Nephron progenitor cell (in vitro differentiated cells): ENCODE measurements around the gene AKAP7.

ENCODE experiments used
- DNase-seq: peaks from one replicate; pipeline ENCODE4 v3.0.0; 2021
- H3K27ac Mint-ChIP-seq: 2 replicates; pipeline ENCODE4 v1.8.0; 2021; ENCODE audit warnings: mild to moderate bottlenecking, moderate library complexity, mixed read lengths
- H3K27me3 Mint-ChIP-seq: 2 replicates; pipeline ENCODE4 v1.8.0; 2021; ENCODE audit warnings: mild to moderate bottlenecking, low read depth, mixed read lengths; ENCODE audit not compliant: poor library complexity
- H3K36me3 Mint-ChIP-seq: 2 replicates; pipeline ENCODE4 v1.8.0; 2021; ENCODE audit warnings: low read depth, mixed read lengths
- H3K4me1 Mint-ChIP-seq: 2 replicates; pipeline ENCODE4 v1.8.0; 2021; ENCODE audit warnings: mixed read lengths
- H3K4me3 Mint-ChIP-seq: 2 replicates; pipeline ENCODE4 v1.8.0; 2021; ENCODE audit warnings: mild to moderate bottlenecking, moderate library complexity, mixed read lengths
- H3K9me3 Mint-ChIP-seq: 2 replicates; pipeline ENCODE4 v1.8.0; 2021; ENCODE audit warnings: mild to moderate bottlenecking, moderate library complexity, mixed read lengths
- TF ChIP-seq, protein P1 (sequence below): fragments of 200-600 bp; sonication (generic); IDR thresholded peaks from 2 replicates; pipeline ENCODE4 v1.5.0; 2021; ENCODE audit warnings: antibody characterized with exemption

AKAP7 gene

DNA sequence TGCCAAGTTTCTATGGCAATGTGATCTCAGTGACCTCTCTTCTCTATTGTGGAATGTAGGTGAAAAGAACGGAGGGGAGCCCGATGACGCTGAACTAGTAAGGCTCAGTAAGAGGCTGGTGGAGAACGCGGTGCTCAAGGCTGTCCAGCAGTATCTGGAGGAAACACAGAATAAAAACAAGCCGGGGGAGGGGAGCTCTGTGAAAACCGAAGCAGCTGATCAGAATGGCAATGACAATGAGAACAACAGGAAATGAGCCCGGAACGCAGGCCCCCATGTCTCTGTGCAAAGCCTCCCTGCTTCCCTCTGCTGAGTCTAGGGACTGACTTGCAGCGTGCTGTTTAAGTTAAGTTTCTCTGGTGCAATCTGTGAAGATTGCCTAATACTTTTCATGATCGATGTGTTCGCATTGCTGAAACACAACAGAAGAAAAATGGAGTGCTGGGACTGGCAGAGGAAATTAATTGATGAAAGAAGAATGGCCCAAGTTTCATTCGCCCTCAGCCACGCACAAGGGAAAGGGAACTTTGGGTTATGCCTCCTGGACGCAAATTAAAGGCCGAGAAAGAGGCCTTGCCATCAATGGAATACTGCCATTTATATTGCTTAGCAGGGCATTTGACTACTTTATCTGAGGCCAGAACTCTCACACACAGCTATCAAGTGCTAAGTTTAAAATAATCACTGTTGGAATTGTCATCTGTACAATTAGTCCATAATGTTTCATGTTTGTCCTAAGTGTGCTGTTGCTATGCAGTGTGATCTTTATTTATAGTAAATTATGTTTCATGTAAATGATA lies 146.4 kb downstream of the AKAP7 start:
- peak overlapping the region; percentile 36 for H3K27ac Mint-ChIP-seq
- peak; percentile 18 for DNase-seq
- H3K9me3 Mint-ChIP-seq: peaks cover 5% of the 10 kb centered on the region
- H3K27me3 Mint-ChIP-seq: peaks cover 4% of the 10 kb centered on the region
- TF ChIP-seq, protein P1, sequence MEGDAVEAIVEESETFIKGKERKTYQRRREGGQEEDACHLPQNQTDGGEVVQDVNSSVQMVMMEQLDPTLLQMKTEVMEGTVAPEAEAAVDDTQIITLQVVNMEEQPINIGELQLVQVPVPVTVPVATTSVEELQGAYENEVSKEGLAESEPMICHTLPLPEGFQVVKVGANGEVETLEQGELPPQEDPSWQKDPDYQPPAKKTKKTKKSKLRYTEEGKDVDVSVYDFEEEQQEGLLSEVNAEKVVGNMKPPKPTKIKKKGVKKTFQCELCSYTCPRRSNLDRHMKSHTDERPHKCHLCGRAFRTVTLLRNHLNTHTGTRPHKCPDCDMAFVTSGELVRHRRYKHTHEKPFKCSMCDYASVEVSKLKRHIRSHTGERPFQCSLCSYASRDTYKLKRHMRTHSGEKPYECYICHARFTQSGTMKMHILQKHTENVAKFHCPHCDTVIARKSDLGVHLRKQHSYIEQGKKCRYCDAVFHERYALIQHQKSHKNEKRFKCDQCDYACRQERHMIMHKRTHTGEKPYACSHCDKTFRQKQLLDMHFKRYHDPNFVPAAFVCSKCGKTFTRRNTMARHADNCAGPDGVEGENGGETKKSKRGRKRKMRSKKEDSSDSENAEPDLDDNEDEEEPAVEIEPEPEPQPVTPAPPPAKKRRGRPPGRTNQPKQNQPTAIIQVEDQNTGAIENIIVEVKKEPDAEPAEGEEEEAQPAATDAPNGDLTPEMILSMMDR: no peak
- H3K4me3 Mint-ChIP-seq: no peak overlapping the region
- H3K36me3 Mint-ChIP-seq: peaks cover 7% of the 10 kb centered on the region
- H3K4me1 Mint-ChIP-seq: peaks cover 25% of the 10 kb centered on the region

DNA sequence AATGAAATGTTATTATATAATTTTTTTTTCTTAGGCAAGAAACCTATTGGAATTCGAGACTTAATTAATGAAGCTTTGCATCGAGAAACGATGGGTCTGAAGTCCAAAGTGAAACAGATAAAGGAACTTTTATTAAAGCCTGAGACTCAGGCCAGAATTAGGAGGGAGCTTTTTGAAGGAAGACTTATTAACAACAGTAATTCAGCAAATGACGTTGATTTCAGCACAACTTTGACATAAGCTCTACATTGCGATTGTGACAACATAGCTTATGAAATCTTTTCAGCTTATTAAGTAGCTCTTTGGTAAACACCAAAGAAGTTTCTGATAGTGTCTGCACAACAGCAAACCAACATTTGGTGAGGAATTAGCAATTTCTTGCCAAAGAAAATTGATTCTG lies 147.1 kb downstream of the AKAP7 start:
- H3K4me1 Mint-ChIP-seq: peaks cover 25% of the 10 kb centered on the region

DNA sequence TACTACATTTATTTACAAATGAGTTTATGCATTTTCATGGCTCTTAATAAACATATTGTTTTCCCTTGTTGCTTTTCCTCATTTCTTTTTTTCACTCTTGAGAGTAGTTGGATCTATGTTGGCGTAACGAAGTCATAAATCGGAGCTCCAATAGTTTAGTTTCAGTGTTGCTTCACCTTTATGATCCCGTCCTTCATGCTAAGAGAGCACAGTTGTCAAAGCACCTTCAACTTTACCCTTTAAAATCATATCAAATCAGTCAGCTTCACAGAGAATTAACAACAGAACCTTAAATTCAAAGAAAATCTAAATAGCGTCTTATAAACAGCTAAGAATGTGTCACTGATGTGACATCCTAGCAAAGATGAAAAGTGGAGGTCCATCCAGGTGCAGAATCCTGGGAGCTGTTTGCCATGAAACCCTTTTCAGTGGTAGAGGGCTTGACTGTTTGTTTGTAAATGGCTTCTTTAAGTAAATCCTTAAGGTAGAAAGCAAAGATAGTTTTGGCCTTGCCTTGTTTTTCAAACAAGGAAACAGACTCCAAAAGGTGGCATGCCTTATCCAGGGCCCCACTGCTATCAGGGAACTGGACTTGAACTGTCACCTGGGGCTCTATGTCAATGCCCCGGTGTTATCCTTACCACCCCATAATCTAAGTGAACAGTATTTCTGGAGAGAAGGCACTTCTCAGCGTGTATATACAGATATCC lies 148.4 kb downstream of the AKAP7 start:
- Mint-ChIP-seq H3K27ac (no peak overlapping the region), H3K9me3 (peaks cover 1% of the 10 kb centered on the region), H3K27me3 (no peaks in the 10 kb centered on the region), H3K4me1 (peaks cover 25% of the 10 kb centered on the region), H3K4me3 (no peak overlapping the region), H3K36me3 (peaks cover 4% of the 10 kb centered on the region)
- TF ChIP-seq, protein P1: no peak
- no peak for DNase-seq

More for the DNA sequence above, 147.1 kb downstream of the AKAP7 start:
- peaks cover 4% of the 10 kb centered on the region for H3K27me3 Mint-ChIP-seq
- H3K36me3 Mint-ChIP-seq: peaks cover 7% of the 10 kb centered on the region
- peaks cover 5% of the 10 kb centered on the region for H3K9me3 Mint-ChIP-seq
- H3K27ac Mint-ChIP-seq: no peak overlapping the region
- TF ChIP-seq, protein P1: no peak
- no peak overlapping the region for H3K4me3 Mint-ChIP-seq
- no peak for DNase-seq

DNA sequence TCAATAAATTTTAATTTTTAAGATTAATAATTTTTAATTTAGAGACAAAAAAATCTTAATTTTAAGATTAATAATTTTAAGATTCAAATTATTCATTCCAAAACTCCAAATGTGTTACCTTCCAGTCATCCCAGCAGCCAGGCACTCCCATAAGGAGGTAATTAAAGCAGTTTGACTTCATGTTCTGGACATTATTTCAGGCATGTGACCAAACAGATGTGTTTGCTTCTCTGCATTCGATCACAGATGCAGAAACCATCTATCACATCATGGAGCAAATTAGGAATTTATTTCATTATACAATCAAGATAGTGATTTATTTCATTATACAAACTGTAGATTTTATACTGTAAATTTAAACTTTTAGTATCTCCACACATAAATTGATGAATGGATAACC lies 150.3 kb downstream of the AKAP7 start:
- H3K4me1 Mint-ChIP-seq: peaks cover 21% of the 10 kb centered on the region
- no peak overlapping the region for H3K4me3 Mint-ChIP-seq
- no peaks in the 10 kb centered on the region for H3K36me3 Mint-ChIP-seq
- no peak for DNase-seq
- no peaks in the 10 kb centered on the region for H3K9me3 Mint-ChIP-seq
- TF ChIP-seq, protein P1: no peak
- no peak overlapping the region for H3K27ac Mint-ChIP-seq
- no peaks in the 10 kb centered on the region for H3K27me3 Mint-ChIP-seq

DNA sequence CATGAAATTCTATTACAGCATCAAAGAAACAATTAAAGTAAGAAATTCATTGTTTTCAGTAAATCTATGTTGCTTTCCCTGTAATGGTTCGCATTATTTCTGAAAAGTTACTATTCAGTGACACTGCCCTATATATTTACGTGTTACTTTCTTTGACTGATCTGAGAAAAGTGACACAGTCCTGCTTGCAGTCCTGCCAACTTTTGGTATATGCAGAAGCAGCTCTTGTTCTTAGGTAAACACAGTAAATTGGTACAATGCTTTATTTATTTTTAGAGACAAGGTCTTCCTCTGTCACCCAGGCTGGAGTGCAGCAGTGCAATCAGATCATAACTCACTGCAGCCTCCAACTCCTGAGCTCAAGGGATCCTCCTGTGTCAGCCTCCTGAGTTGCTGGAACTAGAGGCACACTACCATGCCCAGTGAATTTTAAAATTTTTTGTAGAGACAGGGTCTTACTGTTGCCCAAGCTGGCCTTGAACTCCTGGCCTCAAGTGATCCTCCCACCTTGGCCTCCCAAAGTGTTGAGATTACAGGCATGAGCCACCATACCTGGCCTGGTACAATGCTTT lies 151.3 kb downstream of the AKAP7 start:
- H3K27ac Mint-ChIP-seq: no peak overlapping the region
- H3K9me3 Mint-ChIP-seq: no peaks in the 10 kb centered on the region
- no peaks in the 10 kb centered on the region for H3K36me3 Mint-ChIP-seq
- peaks cover 13% of the 10 kb centered on the region for H3K4me1 Mint-ChIP-seq
- no peak for DNase-seq
- TF ChIP-seq, protein P1: no peak
- H3K4me3 Mint-ChIP-seq: no peak overlapping the region
- H3K27me3 Mint-ChIP-seq: no peaks in the 10 kb centered on the region
